ENCODE data around the gene ITPRIPL1. TPM values are rescaled to one million over a fixed set of nuclear protein-coding genes. Genes with fewer than 3 reads are reported as not detected.

Gene ITPRIPL1
- total RNA-seq, 1 donor from 2014 or later, result 6.1 TPM

GRCh38 chr2:96323849-96324248, 1.3 kb upstream of the ITPRIPL1 start:
- no peak for TF ChIP-seq CTCF (IDR thresholded peaks at IDR 0.05; ENCODE audit: unreplicated experiment)
- H3K27ac Mint-ChIP-seq, result no peak overlapping the region
- peaks cover 10% of the 10 kb centered on the region for H3K4me1 Mint-ChIP-seq (ENCODE audit: low read depth)
- peaks cover 5% of the 10 kb centered on the region for H3K36me3 Mint-ChIP-seq (ENCODE audit: insufficient read depth)
- no peak for DNase-seq (ENCODE audit: low spot score, unreplicated experiment)
- no peaks in the 10 kb centered on the region for H3K9me3 Mint-ChIP-seq (ENCODE audit: low read depth)
- H3K4me3 Mint-ChIP-seq (ENCODE audit: low read depth), result peak overlapping the region; percentile 7
- peaks cover 61% of the 10 kb centered on the region for H3K27me3 Mint-ChIP-seq

- TF ChIP-seq CTCF (IDR thresholded peaks at IDR 0.05; ENCODE audit: unreplicated experiment), result no peak
- peaks cover 10% of the 10 kb centered on the region for H3K4me1 Mint-ChIP-seq (ENCODE audit: low read depth)
- no peaks in the 10 kb centered on the region for H3K9me3 Mint-ChIP-seq (ENCODE audit: low read depth)
- H3K27me3 Mint-ChIP-seq, result peaks cover 56% of the 10 kb centered on the region
- no peak for DNase-seq (ENCODE audit: low spot score, unreplicated experiment)
- H3K4me3 Mint-ChIP-seq (ENCODE audit: low read depth), result peak overlapping the region; percentile 78
- no peak overlapping the region for H3K27ac Mint-ChIP-seq
- peaks cover 5% of the 10 kb centered on the region for H3K36me3 Mint-ChIP-seq (ENCODE audit: insufficient read depth)
These were observed 436 bp upstream of the ITPRIPL1 start for GRCh38 chr2:96324721-96325040.

- Mint-ChIP-seq H3K4me1 (ENCODE audit: low read depth) (peaks cover 10% of the 10 kb centered on the region), H3K27ac (no peak overlapping the region), H3K27me3 (peaks cover 45% of the 10 kb centered on the region), H3K9me3 (ENCODE audit: low read depth) (no peaks in the 10 kb centered on the region), H3K36me3 (ENCODE audit: insufficient read depth) (peaks cover 5% of the 10 kb centered on the region), H3K4me3 (ENCODE audit: low read depth) (peak overlapping the region; percentile 78)
- no peak for TF ChIP-seq CTCF (IDR thresholded peaks at IDR 0.05; ENCODE audit: unreplicated experiment)
- DNase-seq (ENCODE audit: low spot score, unreplicated experiment), result no peak
These were observed 753 bp downstream of the ITPRIPL1 start for GRCh38 chr2:96325884-96326255.

- Mint-ChIP-seq H3K27ac (no peak overlapping the region), H3K4me1 (ENCODE audit: low read depth) (peaks cover 8% of the 10 kb centered on the region), H3K27me3 (peaks cover 38% of the 10 kb centered on the region), H3K9me3 (ENCODE audit: low read depth) (no peaks in the 10 kb centered on the region), H3K4me3 (ENCODE audit: low read depth) (no peak overlapping the region), H3K36me3 (ENCODE audit: insufficient read depth) (peaks cover 5% of the 10 kb centered on the region)
- no peak for TF ChIP-seq CTCF (IDR thresholded peaks at IDR 0.05; ENCODE audit: unreplicated experiment)
- DNase-seq (ENCODE audit: low spot score, unreplicated experiment), result no peak
These were observed 1.4 kb downstream of the ITPRIPL1 start for GRCh38 chr2:96326564-96326963.

DNA sequence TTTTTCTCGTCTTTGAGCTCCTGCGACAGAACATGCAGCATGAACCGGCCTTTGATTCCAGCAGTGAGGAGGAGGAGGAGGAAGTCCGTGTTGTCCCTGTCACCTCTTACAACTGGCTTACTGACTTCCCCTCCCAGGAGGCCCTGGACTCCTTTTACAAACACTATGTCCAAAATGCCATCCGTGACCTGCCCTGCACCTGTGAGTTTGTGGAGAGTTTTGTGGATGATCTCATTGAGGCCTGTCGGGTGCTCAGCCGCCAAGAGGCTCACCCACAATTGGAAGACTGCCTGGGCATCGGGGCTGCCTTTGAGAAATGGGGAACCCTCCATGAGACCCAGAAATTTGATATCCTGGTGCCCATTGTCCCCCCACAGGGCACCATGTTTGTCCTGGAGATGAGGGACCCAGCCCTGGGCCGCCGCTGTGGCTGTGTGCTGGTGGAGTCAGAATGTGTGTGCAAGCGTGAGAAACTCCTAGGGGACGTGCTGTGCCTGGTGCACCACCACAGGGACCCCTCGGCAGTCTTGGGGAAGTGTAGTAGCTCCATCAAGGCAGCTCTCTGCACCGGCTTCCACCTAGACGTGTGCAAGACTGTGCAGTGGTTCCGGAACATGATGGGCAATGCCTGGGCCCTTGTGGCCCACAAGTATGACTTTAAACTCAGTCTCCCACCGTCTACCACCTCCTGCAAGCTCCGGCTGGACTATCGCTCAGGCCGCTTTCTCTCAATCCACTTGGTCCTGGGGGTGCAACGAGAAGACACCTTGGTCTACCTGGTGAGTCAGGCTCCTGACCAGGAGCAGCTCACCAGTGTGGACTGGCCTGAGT, 2.1 kb downstream of the ITPRIPL1 start:
- H3K4me1 Mint-ChIP-seq (ENCODE audit: low read depth), result peaks cover 6% of the 10 kb centered on the region
- no peaks in the 10 kb centered on the region for H3K9me3 Mint-ChIP-seq (ENCODE audit: low read depth)
- H3K36me3 Mint-ChIP-seq (ENCODE audit: insufficient read depth), result peaks cover 5% of the 10 kb centered on the region
- no peak for DNase-seq (ENCODE audit: low spot score, unreplicated experiment)
- H3K27ac Mint-ChIP-seq, result no peak overlapping the region
- no peak for TF ChIP-seq CTCF (IDR thresholded peaks at IDR 0.05; ENCODE audit: unreplicated experiment)
- H3K27me3 Mint-ChIP-seq, result peaks cover 33% of the 10 kb centered on the region
- no peak overlapping the region for H3K4me3 Mint-ChIP-seq (ENCODE audit: low read depth)
